Endometrial microvascular endothelial cells (primary cell): ENCODE measurements around the gene PRKD1. TPM values are rescaled to one million over a fixed set of nuclear protein-coding genes. Genes with fewer than 3 reads are reported as not detected.

Experiments used
- in situ Hi-C: cut with HindIII; loops from 2 replicates; pipeline ENCODE4 v1.10.0; 2017; ENCODE audit warnings: low sequenced_read_pairs, low pct_unique_long_range_greater_than_20kb; ENCODE audit errors: inconsistent ontology term
- total RNA-seq: library from RNA; depleted of rRNA; stranded (reverse); fragments of >200 nt; gene quantifications from one replicate; pipeline ENCODE4 v1.2.3, GENCODE V29; 2015; ENCODE audit errors: inconsistent ontology term

The PRKD1 gene
- total RNA-seq = 6.1 TPM

GRCh38 chr14:29927376-29928116, at the start of gene PRKD1:
PRKD1 (minus strand) TSS chr14:29927847.
- in situ Hi-C loops = no loop called here

DNA sequence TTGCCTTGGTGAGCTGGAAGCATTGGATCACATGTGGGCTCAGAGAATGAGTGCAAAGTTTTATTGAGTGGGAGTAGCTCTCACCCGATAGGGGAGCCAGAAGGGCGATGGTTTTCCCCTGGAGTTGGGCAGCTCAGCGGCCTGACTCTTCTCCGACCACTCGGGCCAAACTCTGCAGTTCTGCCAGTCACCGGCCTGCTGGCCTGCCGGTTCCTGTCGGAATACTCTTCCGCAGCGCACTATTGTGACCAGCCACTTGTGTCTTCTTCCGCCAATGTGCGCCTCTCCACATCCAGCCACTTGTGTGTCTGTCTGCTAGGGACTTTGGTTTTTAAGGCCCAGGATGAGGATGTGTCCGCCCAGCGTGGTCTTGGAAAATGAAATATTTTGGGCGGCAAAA, 43.5 kb upstream of the PRKD1 start:
- in situ Hi-C loops = no loop called here

DNA sequence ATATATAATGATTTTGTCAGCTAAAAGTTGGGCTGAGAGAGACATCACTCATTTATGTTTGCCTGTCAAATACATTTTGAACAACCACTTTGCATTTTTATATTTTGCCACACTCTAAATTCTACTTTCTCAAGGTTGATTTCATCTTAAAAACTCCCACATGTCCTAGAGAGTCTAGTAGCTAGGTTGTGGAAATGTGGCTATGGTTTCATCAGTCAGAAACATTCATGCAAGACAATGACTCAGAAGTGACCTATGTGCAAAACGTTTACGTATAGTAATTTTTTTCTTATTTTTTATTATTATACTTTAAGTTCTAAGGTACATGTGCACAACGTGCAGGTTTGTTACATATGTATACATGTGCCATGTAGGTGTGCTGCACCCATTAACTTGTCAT, 27.4 kb upstream of the PRKD1 start:
- in situ Hi-C loops = no loop called here

- in situ Hi-C loops = no loop called here
These were observed 25.9 kb upstream of the PRKD1 start for GRCh38 chr14:29953501-29953900.

DNA sequence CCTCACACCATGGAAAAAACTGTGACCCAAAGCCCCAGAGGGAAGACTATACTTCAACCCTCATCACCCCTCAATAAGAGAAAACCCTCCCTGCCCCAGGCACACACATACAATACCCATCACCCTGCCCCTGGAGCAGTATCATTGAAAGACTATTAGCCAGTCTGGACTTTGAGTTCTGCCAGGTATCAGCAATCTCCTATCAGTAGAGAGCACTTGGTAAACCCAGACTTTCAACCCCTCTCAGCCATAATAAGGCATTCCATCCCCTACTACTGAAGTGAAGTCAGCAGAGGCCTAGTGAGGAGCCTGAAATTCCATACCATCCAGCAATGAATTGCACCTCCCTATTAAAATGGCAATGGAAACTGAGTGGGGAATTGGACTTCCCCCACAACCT, 16.4 kb upstream of the PRKD1 start:
- in situ Hi-C loops = no loop called here

- in situ Hi-C loops = no loop called here
These were observed 13.8 kb upstream of the PRKD1 start for GRCh38 chr14:29941401-29941800.

DNA sequence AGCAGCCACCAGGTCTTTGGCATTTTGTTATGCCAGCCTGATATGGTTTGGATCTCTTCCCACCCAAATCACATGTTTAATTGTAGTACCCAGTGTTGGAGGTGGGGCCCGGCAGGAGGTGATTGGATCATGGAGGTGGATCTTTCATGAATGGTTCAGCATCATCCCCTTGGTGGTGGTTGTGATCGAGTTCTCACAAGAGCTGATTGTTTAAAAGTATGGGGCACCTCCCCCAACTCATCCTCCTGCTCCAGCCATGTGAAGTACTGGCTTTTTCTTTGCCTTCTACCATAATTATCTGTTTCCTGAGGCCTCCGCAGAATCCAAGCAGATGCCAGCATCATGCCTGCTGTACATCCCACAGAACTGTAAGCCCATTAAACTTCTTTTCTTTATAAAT, 12.8 kb upstream of the PRKD1 start:
- in situ Hi-C loops = no loop called here

GRCh38 chr14:29937116-29937515, 9.5 kb upstream of the PRKD1 start:
- in situ Hi-C loops = no loop called here

DNA sequence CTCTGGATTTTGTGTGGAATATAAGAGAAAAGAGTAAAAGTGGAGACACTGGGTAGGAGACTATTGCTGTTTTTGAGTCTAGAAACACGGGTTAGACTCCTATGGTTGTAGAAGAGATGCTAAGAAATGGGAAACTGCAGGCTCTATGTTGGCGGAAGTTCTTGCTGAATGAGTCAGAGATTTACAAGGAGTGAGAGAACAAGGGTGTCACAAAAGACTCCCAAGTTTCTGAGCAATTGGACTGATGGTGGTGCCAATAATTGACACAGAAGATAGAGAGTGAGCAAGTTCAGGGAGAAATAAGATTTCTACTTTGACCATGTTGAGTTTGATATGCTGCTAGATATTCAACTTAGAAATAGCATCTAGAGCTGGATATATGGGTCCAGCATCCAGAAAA, 2.6 kb upstream of the PRKD1 start:
- in situ Hi-C loops = no loop called here

DNA sequence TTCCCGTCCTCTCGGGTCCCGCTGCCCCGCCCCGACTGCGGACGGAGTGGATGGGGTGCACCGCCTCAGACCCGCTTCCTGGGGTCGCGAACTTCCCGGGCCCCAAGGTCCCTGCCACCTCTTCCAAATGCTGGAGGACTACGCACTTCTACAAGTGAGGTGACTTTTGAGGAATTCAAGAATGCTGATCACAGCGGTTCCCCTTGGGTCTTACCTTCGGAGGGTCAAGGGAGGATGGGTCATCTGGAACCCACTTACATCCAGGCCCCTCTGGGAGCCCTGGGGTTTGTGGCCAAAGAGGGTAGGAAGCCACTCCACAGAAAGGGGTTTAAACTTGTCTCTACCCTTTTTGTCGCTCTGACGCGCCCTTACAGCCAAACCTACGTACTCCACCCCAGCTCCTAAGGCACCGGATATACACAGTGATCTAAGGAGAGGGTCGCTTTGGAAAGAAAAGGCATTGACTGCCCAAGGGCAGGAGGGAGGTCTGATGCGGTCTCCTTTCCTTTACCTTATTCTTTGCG, 532 bp upstream of the PRKD1 start:
- in situ Hi-C loops = no loop called here

GRCh38 chr14:29926701-29927375, 809 bp downstream of the PRKD1 start:
- in situ Hi-C loops = no loop called here

GRCh38 chr14:29926228-29926627, 1.4 kb downstream of the PRKD1 start:
- in situ Hi-C loops = no loop called here

GRCh38 chr14:29925736-29926135, 1.9 kb downstream of the PRKD1 start:
- in situ Hi-C loops = no loop called here

DNA sequence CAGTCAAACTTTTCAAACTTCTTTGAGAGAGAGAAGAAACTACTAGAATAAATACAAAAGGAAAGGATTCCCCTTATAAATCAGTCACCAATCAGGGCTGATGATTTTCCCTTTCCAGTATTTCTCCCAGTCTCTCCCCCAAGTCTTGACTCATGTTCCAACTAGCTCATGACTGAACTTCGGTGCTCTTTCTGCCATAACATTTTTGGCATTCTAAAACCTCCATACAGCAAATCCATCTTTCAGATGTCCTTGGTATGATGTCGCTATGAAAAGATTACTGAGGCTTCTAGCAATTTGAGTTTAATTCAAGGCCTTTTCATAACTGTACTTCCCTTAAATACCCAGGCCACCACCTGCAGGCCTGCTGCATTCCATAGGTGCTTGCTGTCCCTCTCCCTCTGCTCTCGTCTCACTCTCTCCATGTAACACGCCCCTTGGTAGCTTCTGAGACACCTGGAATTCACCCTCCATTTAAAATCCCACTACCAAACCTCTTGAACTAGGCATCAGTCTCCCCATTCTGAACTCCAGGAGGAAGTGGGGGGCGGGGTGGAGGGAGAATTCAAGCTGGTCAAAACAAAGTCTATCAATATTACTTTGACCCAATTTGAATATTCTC, 2.4 kb downstream of the PRKD1 start:
- in situ Hi-C loops = no loop called here

GRCh38 chr14:29919845-29920244, 7.8 kb downstream of the PRKD1 start:
- in situ Hi-C loops = no loop called here

DNA sequence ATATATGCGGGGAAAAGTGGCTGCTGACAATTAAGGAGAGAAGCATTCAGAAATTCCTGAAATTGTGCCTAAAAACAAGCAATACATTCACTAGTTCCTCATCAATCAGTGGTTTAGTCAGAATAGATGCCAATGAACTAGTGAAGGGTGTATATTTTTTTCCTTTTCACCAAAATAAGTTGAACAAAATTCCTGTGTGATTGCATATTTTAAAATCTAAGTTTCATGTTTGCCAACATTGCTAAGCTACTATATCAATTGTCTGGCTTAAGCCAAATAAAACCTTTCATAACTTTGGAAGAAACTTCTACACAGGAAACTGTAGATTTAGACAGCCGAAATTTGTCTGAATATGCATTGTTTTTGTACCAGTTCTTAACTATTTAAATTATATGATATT, 8.7 kb downstream of the PRKD1 start:
- in situ Hi-C loops = no loop called here

DNA sequence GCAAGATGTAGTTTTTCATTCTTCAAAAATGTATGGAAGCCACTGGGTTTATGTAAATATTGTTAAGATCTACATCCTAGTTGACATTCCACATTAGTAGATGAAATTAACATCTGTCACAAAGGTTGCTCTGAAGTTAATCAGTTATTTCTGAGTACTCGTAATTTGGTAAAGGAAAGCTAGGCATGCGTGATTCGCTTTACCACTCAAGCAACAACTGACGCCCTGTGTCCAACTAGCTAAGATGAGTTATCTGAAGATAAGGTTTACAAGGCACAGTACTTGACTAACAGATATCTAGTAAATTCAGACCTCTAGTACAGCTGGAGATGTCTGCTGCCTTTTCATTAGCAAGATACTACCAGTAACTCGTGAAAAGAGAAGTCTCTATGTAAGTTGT, 14.1 kb downstream of the PRKD1 start:
- in situ Hi-C loops = no loop called here

DNA sequence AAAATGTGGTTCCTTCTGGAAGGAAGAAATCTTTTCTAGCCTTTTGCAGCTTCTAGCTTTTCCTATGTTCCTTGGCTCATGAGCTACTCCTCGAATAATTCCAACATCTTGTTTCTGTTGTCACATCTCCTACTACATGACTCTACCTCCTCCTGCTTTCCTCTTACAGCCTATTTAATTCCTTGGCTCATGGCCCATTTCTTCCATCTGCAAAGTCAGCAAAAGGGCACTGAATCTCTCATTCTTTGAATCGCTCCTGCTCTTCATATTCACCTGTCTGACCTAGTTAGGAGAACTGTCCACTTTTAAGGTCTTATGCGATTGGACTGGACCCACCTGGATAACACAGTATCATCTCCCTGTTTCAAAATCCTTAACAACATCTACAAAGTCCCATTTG, 15.8 kb downstream of the PRKD1 start:
- in situ Hi-C loops = no loop called here

DNA sequence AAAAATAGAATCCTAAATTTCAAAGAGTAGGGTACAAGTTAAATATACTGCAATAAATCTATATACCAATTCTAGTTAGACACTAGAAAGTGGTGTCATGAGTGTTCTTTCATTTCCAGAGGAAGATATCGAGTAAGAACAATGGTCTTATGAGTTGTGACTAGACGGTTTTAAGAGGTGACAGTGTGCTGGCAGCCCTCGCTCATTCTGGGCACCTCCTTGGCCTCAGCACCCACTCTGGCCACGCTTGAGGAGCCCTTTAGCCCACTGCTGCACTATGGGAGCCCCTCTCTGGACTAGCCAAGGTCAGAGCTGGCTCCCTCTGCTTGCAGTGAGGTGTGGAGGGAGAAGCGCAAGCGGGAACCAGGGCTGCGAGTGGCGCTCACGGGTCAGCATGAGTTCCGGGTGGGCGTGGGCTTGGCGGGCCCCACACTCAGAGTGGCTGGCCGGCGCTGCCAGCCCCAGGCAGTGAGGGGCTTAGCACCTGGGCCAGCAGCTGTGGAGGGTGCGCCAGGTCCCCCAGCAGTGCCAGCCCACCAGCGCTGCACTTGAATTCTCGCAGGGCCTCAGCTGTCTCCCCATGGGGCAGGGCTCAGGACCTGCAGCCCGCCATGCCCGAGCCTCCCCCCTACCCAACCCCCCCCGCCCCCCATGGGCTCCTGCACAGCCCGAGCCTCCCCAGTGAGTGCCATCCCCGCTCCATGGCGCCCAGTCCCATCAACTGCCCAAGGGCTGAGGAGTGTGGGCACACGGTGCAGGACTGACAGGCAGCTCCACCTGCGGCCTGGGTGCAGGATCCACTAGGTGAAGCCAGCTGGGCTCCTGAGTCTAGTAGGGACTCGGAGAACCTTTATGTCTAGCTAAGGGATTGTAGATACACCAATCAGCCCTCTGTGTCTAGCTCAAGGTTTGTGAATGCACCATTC, 18.7 kb downstream of the PRKD1 start:
- in situ Hi-C loops = no loop called here
